ENCODE data around the gene ACOT6.

The ACOT6 gene

DNA sequence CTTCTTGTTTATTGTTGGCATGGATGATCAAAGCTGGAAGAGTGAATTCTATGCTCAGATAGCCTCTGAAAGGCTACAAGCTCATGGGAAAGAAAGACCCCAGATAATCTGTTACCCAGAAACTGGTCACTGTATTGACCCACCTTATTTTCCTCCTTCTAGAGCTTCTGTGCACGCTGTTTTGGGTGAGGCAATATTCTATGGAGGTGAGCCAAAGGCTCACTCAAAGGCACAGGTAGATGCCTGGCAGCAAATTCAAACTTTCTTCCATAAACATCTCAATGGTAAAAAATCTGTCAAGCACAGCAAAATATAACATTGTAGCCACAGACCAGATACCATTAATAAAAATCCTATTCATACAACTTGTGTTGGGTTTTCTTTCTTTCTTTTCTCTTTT is 7.2 kb downstream of the ACOT6 start (continued):
- TF ChIP-seq, protein P1, sequence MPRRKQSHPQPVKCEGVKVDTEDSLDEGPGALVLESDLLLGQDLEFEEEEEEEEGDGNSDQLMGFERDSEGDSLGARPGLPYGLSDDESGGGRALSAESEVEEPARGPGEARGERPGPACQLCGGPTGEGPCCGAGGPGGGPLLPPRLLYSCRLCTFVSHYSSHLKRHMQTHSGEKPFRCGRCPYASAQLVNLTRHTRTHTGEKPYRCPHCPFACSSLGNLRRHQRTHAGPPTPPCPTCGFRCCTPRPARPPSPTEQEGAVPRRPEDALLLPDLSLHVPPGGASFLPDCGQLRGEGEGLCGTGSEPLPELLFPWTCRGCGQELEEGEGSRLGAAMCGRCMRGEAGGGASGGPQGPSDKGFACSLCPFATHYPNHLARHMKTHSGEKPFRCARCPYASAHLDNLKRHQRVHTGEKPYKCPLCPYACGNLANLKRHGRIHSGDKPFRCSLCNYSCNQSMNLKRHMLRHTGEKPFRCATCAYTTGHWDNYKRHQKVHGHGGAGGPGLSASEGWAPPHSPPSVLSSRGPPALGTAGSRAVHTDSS (tag by site-specific recombination; IDR thresholded peaks at IDR 0.05), result no peak

DNA sequence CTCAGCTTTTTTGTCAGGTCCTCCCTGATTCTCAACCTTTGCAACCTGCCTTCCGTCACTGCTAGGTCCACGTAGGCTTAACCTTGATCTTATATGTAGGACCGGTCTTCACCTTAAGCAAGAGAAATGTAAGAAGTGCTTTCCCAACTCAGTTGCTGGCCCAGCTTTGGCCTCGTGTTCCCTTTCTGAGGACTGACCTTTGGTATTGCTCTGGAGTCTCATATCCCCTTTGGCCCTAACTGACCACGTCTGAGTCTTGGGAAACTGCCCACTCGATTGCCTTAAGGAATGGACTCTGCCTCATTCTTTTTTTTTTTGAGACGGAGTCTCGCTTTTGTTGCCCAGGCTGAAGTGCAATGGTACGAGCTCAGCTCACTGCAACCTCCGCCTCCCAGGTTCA is 8.0 kb downstream of the ACOT6 start:
- TF ChIP-seq ZNF174 (tag by site-specific recombination; IDR thresholded peaks at IDR 0.05) (no peak), SP3 (tag by site-specific recombination; IDR thresholded peaks at IDR 0.05) (no peak), ZNF2 (tag by site-specific recombination; IDR thresholded peaks at IDR 0.05) (no peak), ZNF433 (tag by site-specific recombination; IDR thresholded peaks at IDR 0.05; ENCODE audit: low read depth) (no peak), PRDM1 (tag by site-specific recombination; IDR thresholded peaks at IDR 0.05) (no peak), ZBTB21 (tag by site-specific recombination; IDR thresholded peaks at IDR 0.05) (no peak), ZNF311 (tag by site-specific recombination; IDR thresholded peaks at IDR 0.05; ENCODE audit: borderline replicate concordance) (no peak), OSR2 (tag by site-specific recombination; IDR thresholded peaks at IDR 0.05) (no peak), ZNF785 (tag by site-specific recombination; IDR thresholded peaks at IDR 0.05) (no peak), ZNF302 (tag by site-specific recombination; IDR thresholded peaks at IDR 0.05; ENCODE audit: low read depth) (no peak), ZNF558 (tag by site-specific recombination; IDR thresholded peaks at IDR 0.05) (no peak), ZNF768 (tag by site-specific recombination; IDR thresholded peaks at IDR 0.05) (no peak), ZNF677 (tag by site-specific recombination; IDR thresholded peaks at IDR 0.05) (no peak), ZNF133 (tag by site-specific recombination; IDR thresholded peaks at IDR 0.05) (no peak), ZNF112 (tag by site-specific recombination; IDR thresholded peaks at IDR 0.05) (no peak), MEIS1 (CRISPR knock-in tag; IDR thresholded peaks at IDR 0.05; ENCODE audit: borderline replicate concordance) (no peak), GLI4 (tag by site-specific recombination; IDR thresholded peaks at IDR 0.05) (no peak)
- TF ChIP-seq, protein P2, sequence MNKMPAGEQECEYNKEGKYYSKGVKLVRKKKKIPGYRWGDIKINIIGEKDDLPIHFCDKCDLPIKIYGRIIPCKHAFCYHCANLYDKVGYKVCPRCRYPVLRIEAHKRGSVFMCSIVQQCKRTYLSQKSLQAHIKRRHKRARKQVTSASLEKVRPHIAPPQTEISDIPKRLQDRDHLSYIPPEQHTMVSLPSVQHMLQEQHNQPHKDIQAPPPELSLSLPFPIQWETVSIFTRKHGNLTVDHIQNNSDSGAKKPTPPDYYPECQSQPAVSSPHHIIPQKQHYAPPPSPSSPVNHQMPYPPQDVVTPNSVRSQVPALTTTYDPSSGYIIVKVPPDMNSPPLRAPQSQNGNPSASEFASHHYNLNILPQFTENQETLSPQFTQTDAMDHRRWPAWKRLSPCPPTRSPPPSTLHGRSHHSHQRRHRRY (tag by site-specific recombination; IDR thresholded peaks at IDR 0.05), result no peak
- TF ChIP-seq, protein P3, sequence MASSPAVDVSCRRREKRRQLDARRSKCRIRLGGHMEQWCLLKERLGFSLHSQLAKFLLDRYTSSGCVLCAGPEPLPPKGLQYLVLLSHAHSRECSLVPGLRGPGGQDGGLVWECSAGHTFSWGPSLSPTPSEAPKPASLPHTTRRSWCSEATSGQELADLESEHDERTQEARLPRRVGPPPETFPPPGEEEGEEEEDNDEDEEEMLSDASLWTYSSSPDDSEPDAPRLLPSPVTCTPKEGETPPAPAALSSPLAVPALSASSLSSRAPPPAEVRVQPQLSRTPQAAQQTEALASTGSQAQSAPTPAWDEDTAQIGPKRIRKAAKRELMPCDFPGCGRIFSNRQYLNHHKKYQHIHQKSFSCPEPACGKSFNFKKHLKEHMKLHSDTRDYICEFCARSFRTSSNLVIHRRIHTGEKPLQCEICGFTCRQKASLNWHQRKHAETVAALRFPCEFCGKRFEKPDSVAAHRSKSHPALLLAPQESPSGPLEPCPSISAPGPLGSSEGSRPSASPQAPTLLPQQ (tag by site-specific recombination; IDR thresholded peaks at IDR 0.05), result no peak
- TF ChIP-seq, protein P4, sequence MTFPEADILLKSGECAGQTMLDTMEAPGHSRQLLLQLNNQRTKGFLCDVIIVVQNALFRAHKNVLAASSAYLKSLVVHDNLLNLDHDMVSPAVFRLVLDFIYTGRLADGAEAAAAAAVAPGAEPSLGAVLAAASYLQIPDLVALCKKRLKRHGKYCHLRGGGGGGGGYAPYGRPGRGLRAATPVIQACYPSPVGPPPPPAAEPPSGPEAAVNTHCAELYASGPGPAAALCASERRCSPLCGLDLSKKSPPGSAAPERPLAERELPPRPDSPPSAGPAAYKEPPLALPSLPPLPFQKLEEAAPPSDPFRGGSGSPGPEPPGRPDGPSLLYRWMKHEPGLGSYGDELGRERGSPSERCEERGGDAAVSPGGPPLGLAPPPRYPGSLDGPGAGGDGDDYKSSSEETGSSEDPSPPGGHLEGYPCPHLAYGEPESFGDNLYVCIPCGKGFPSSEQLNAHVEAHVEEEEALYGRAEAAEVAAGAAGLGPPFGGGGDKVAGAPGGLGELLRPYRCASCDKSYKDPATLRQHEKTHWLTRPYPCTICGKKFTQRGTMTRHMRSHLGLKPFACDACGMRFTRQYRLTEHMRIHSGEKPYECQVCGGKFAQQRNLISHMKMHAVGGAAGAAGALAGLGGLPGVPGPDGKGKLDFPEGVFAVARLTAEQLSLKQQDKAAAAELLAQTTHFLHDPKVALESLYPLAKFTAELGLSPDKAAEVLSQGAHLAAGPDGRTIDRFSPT (tag by site-specific recombination; IDR thresholded peaks at IDR 0.05), result no peak
- Histone ChIP-seq H3K36me3 (ENCODE audit: control insufficient read depth in 2 of 2, insufficient read depth in 1 of 2, low read length in 2 of 2) (no peaks in the 10 kb centered on the region), H3K9me3 (ENCODE audit: control insufficient read depth, insufficient read depth, low read depth, low read length) (no peaks in the 10 kb centered on the region), H3K27ac (ENCODE audit: extremely low read depth, low read depth, low read length) (no peak overlapping the region), H3K4me1 (ENCODE audit: control insufficient read depth, insufficient read depth, low read length) (no peaks in the 10 kb centered on the region), H3K4me3 (ENCODE audit: low read depth, low read length) (no peak overlapping the region)
- ChIA-PET CTCF (no interaction called here), POLR2A (no interaction called here)
